ENCODE data around the gene ZNF467. TPM values are rescaled to one million over a fixed set of nuclear protein-coding genes. Genes with fewer than 3 reads are reported as not detected.

Gene ZNF467
- polyA plus RNA-seq, 1 experiment: 0.14 TPM

DNA sequence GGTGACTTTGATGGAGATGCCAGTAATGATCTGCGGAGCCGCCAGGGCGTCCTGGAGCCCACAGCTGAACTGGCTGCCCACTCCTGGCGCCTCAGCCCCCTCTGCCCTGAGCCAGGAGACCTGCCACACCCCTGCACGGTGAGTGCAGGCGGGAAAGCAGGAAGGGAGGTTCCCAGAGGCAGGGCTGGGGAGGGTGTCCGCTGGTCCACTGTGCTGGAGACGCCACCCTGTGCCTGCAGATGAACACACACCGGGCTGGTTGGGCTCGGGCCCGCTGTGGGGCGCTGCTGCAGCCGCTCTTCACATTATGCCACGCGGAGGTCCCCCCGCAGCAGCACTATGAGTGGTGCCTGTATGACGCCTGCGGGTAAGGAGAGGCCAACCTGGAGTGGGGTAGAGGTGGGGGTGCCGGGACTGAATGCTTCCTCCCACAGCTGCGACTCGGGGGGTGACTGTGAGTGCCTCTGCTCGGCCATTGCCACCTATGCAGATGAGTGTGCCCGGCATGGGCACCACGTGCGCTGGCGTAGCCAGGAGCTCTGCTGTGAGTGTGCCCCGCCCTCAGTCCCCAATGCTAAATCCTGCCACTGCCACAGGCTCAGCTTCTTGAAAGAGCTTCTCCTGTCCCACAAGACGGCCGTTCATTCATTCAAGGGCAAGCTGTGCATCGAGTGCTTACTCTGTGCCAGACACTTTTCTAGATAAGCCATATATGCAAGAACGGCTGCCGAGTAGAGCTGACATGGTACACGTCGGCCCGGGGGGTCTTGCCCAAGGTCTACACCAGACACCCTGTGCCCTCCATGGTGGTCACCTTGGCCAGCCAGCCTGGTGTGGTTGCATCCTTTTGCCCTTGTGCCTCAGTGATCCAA, 14.3 kb upstream of the ZNF467 start:
- CTCF ChIA-PET: no interaction called here
- no peak for TF ChIP-seq CTCF (IDR thresholded peaks at IDR 0.05; ENCODE audit: low read depth, low read length)

DNA sequence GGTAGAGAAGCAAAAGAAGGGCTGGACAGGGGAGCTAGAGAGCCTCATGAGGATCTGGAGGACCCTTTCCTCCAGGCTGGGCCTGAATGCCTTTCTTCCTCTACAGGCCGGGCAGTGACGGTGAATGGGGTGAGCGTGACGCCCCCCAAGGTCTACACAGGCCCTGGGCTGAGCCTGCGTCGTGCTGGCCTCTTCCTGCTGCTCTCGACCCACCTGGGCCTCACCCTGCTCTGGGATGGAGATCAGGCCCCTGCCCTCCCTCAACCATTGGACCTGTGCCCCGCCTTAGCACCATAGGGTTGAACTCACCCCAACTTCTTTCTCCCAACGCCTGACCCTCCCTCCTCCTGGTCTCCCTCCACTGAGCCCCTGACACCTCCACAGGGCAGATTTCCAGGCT, 12.6 kb upstream of the ZNF467 start:
- TF ChIP-seq CTCF (IDR thresholded peaks at IDR 0.05; ENCODE audit: low read depth, low read length): no peak

More for the DNA sequence above, 14.3 kb upstream of the ZNF467 start:
- POLR2A ChIA-PET: no interaction called here
- no peak overlapping the region for H3K4me3 ChIP-seq (ENCODE audit: low read depth, low read length)
- no peak overlapping the region for H3K27ac ChIP-seq (ENCODE audit: low read depth, low read length)
- no peaks in the 10 kb centered on the region; the same call in 1 of the 2 replicates for H3K9me3 ChIP-seq (ENCODE audit: control insufficient read depth, insufficient read depth, low read length)
- no peak for DNase-seq (ENCODE audit: low read depth, low spot score)
- peaks cover 29% of the 10 kb centered on the region for H3K27me3 ChIP-seq (ENCODE audit: control insufficient read depth, insufficient read depth, low read length)

DNA sequence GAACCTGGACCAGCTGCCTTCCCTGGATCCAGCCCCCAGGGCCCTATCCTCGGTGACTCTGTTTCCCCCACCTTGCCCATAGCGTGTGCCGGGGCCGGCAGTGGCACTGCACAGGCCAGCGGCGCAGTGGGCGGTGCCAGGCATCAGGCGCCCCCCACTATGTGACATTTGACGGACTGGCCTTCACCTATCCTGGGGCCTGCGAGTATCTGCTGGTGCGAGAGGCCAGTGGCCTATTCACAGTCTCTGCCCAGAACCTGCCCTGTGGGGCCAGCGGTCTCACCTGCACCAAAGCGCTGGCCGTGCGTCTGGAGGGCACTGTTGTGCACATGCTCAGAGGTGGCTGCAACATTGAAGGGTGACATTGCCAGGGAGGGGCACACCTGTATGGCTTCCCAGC, 12.0 kb upstream of the ZNF467 start:
- peaks cover 23% of the 10 kb centered on the region for H3K27me3 ChIP-seq (ENCODE audit: control insufficient read depth, insufficient read depth, low read length)
- CTCF ChIA-PET: no interaction called here

More for the DNA sequence above, 12.6 kb upstream of the ZNF467 start:
- no peak overlapping the region for H3K27ac ChIP-seq (ENCODE audit: low read depth, low read length)
- no peaks in the 10 kb centered on the region; the same call in 1 of the 2 replicates for H3K9me3 ChIP-seq (ENCODE audit: control insufficient read depth, insufficient read depth, low read length)
- ChIA-PET CTCF (no interaction called here), POLR2A (no interaction called here)
- peaks cover 27% of the 10 kb centered on the region for H3K27me3 ChIP-seq (ENCODE audit: control insufficient read depth, insufficient read depth, low read length)
- DNase-seq (ENCODE audit: low read depth, low spot score): no peak
- H3K4me3 ChIP-seq (ENCODE audit: low read depth, low read length): no peak overlapping the region

GRCh38 chr7:149784251-149784608, 10.8 kb upstream of the ZNF467 start:
- TF ChIP-seq CTCF (IDR thresholded peaks at IDR 0.05; ENCODE audit: low read depth, low read length): no peak
- Histone ChIP-seq H3K27me3 (ENCODE audit: control insufficient read depth, insufficient read depth, low read length) (peaks cover 17% of the 10 kb centered on the region), H3K9me3 (ENCODE audit: control insufficient read depth, insufficient read depth, low read length) (no peaks in the 10 kb centered on the region; the same call in 1 of the 2 replicates), H3K27ac (ENCODE audit: low read depth, low read length) (no peak overlapping the region), H3K4me3 (ENCODE audit: low read depth, low read length) (no peak overlapping the region)
- ChIA-PET POLR2A (no interaction called here), CTCF (no interaction called here)
- DNase-seq (ENCODE audit: low read depth, low spot score): no peak

More for the DNA sequence above, 12.0 kb upstream of the ZNF467 start:
- POLR2A ChIA-PET: no interaction called here
- Histone ChIP-seq H3K27ac (ENCODE audit: low read depth, low read length) (no peak overlapping the region), H3K9me3 (ENCODE audit: control insufficient read depth, insufficient read depth, low read length) (no peaks in the 10 kb centered on the region; the same call in 1 of the 2 replicates), H3K4me3 (ENCODE audit: low read depth, low read length) (no peak overlapping the region)
- no peak for DNase-seq (ENCODE audit: low read depth, low spot score)
- TF ChIP-seq CTCF (IDR thresholded peaks at IDR 0.05; ENCODE audit: low read depth, low read length): no peak
